GM19438 (cell line): Measurements from ENCODE around the gene BAIAP2L1.
"Not testable (repeated sequence)": the region's sequence is repeated elsewhere in the genome, so short reads cannot be mapped to it uniquely, and the experiment has no call there.

ENCODE experiments used
- ATAC-seq: cut with Tn5 transposase; IDR thresholded peaks from one replicate; pipeline ENCODE4 v1.9.1; 2021; ENCODE audit warnings: low read depth; ENCODE audit not compliant: unreplicated experiment

The BAIAP2L1 gene

GRCh38 chr7:98399462-98399861 is 1.4 kb downstream of the BAIAP2L1 start:
- ATAC-seq = no peak

GRCh38 chr7:98398567-98399372 is 2.1 kb downstream of the BAIAP2L1 start:
- ATAC-seq = no peak

GRCh38 chr7:98396768-98397167 is 4.1 kb downstream of the BAIAP2L1 start:
- ATAC-seq = no peak

- ATAC-seq = no peak
Measured at GRCh38 chr7:98395951-98396350, 4.9 kb downstream of the BAIAP2L1 start.

GRCh38 chr7:98395481-98395880 is 5.4 kb downstream of the BAIAP2L1 start:
- ATAC-seq = no peak

- no peak for ATAC-seq
Measured at GRCh38 chr7:98394377-98394836, 6.5 kb downstream of the BAIAP2L1 start.

GRCh38 chr7:98387544-98388226 is 13.2 kb downstream of the BAIAP2L1 start:
- ATAC-seq = no peak

- no peak for ATAC-seq
Measured at GRCh38 chr7:98387131-98387530, 13.8 kb downstream of the BAIAP2L1 start.

GRCh38 chr7:98385532-98385931 is 15.4 kb downstream of the BAIAP2L1 start:
- not testable (repeated sequence) for ATAC-seq

GRCh38 chr7:98378210-98378819 is 22.6 kb downstream of the BAIAP2L1 start:
- no peak for ATAC-seq

GRCh38 chr7:98376711-98377110 is 24.2 kb downstream of the BAIAP2L1 start:
- no peak for ATAC-seq

- no peak for ATAC-seq
Measured at GRCh38 chr7:98375664-98376063, 25.2 kb downstream of the BAIAP2L1 start.

- ATAC-seq = no peak
Measured at GRCh38 chr7:98374285-98374680, 26.6 kb downstream of the BAIAP2L1 start.

- ATAC-seq = no peak
Measured at GRCh38 chr7:98372993-98373392, 27.9 kb downstream of the BAIAP2L1 start.

GRCh38 chr7:98369726-98370125 is 31.2 kb downstream of the BAIAP2L1 start:
- ATAC-seq = no peak

- ATAC-seq = no peak
Measured at GRCh38 chr7:98368716-98369115, 32.2 kb downstream of the BAIAP2L1 start.

- no peak for ATAC-seq
Measured at GRCh38 chr7:98366562-98366938, 34.3 kb downstream of the BAIAP2L1 start.

GRCh38 chr7:98365863-98366561 is 34.9 kb downstream of the BAIAP2L1 start:
- no peak for ATAC-seq

GRCh38 chr7:98364220-98364619 is 36.7 kb downstream of the BAIAP2L1 start:
- ATAC-seq = no peak

GRCh38 chr7:98362517-98362916 is 38.4 kb downstream of the BAIAP2L1 start:
- ATAC-seq = no peak
